ENCODE data around the gene PMFBP1. TPM values are rescaled to one million over a fixed set of nuclear protein-coding genes. Genes with fewer than 3 reads are reported as not detected.

PMFBP1 gene
- total RNA-seq, 1 experiment from 2014 or later = 2.7 TPM

DNA sequence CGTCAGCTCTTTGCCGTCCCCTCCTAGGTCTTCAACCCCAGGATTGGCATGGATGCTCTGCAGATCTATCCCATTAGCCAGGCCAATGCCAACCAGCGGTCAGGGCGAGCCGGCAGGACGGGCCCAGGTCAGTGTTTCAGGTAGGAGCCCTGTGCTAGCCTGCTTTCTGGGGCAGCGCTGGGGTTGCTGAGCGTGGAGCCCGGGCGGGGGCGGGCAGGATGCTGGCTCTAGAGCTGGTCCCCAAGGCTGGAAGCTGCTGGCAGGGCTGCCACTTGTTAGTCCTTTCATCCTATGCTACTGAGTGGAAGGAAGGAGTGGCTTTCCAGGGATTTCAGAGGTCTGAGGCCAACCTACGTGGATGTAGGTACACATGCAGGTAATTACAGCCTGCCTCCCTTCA lies 66.0 kb downstream of the PMFBP1 start:
- H3K14ac ChIP-seq (ENCODE audit: insufficient read depth, low read length) = no peak overlapping the region
- H3K4me1 Mint-ChIP-seq = no peaks in the 10 kb centered on the region
- H3K27ac ChIP-seq (ENCODE audit: insufficient read length, low read depth, low read length) = no peak overlapping the region
- no peak overlapping the region for H2BK5ac ChIP-seq (ENCODE audit: insufficient read length, low read length)
- H3K9me3 ChIP-seq (ENCODE audit: control insufficient read depth, low read depth, low read length) = no peaks in the 10 kb centered on the region
- H3K79me2 ChIP-seq (ENCODE audit: insufficient read depth, low read length) = no peaks in the 10 kb centered on the region
- no peak overlapping the region for H4K5ac ChIP-seq (ENCODE audit: insufficient read length, low read depth, low read length)
- H3K36me3 Mint-ChIP-seq (ENCODE audit: insufficient read depth in 1 of 3, low read depth in 3 of 3) = peaks cover 61 to 100% (median 99%) of the 10 kb centered on the region in 3 experiments
- H3K27ac Mint-ChIP-seq = no peak overlapping the region
- H3T11ph ChIP-seq (ENCODE audit: low read length) = no peak overlapping the region
- TF ChIP-seq, protein P1, sequence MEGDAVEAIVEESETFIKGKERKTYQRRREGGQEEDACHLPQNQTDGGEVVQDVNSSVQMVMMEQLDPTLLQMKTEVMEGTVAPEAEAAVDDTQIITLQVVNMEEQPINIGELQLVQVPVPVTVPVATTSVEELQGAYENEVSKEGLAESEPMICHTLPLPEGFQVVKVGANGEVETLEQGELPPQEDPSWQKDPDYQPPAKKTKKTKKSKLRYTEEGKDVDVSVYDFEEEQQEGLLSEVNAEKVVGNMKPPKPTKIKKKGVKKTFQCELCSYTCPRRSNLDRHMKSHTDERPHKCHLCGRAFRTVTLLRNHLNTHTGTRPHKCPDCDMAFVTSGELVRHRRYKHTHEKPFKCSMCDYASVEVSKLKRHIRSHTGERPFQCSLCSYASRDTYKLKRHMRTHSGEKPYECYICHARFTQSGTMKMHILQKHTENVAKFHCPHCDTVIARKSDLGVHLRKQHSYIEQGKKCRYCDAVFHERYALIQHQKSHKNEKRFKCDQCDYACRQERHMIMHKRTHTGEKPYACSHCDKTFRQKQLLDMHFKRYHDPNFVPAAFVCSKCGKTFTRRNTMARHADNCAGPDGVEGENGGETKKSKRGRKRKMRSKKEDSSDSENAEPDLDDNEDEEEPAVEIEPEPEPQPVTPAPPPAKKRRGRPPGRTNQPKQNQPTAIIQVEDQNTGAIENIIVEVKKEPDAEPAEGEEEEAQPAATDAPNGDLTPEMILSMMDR (conservative IDR thresholded peaks at IDR 0.05) = no peak
- H3K9ac ChIP-seq (ENCODE audit: extremely low read depth, insufficient read length, low read length) = no peak overlapping the region
- H3K79me1 ChIP-seq (ENCODE audit: insufficient read depth, low read depth, low read length, poor library complexity, severe bottlenecking) = no peaks in the 10 kb centered on the region
- WGBS (ENCODE audit: extremely low coverage, insufficient read length, low lambda C conversion rate) = no CpG with 5 or more reads among the region's 12 CpGs
- no peaks in the 10 kb centered on the region; the same call in 1 of the 2 replicates for H3K27me3 Mint-ChIP-seq (ENCODE audit: low read depth)
- no peak overlapping the region for H3K23ac ChIP-seq (ENCODE audit: insufficient read length, low read depth, low read length)
- no peaks in the 10 kb centered on the region for H3K27me3 ChIP-seq (ENCODE audit: insufficient read depth, low read length)
- H3K4me1 ChIP-seq (ENCODE audit: insufficient read depth, low read length) = no peaks in the 10 kb centered on the region
- H3K18ac ChIP-seq (ENCODE audit: insufficient read length, low read depth, low read length) = no peak overlapping the region
- H3K9me3 Mint-ChIP-seq = no peaks in the 10 kb centered on the region
- H2BK120ac ChIP-seq (ENCODE audit: low read depth, low read length, poor library complexity, severe bottlenecking) = no peak overlapping the region
- H4K8ac ChIP-seq (replicated peaks; ENCODE audit: insufficient read length, low read depth, low read length) = no peak overlapping the region
- no peak overlapping the region for H2BK12ac ChIP-seq (ENCODE audit: insufficient read length, low read depth, low read length)
- H3K4ac ChIP-seq (ENCODE audit: low read depth, low read length) = no peak overlapping the region
- no peaks in the 10 kb centered on the region for H3K23me2 ChIP-seq (ENCODE audit: insufficient read length, low read depth, low read length, poor library complexity, severe bottlenecking)
- no peak overlapping the region for H3K56ac ChIP-seq (ENCODE audit: insufficient read length, low read depth, low read length)
- no peak overlapping the region for H3K4me2 ChIP-seq (ENCODE audit: insufficient read depth, insufficient read length, low read length)
- H3K4me3 Mint-ChIP-seq = no peak overlapping the region; a peak in 1 of 5 replicates
- no peak overlapping the region for H2AK5ac ChIP-seq (ENCODE audit: insufficient read length, low read length)
- no peak overlapping the region for H2BK15ac ChIP-seq (ENCODE audit: low read depth, low read length)
- H4K91ac ChIP-seq (ENCODE audit: insufficient read length, low read depth, low read length) = no peak overlapping the region
- no peak for DNase-seq
- no peak overlapping the region for H2AFZ ChIP-seq (ENCODE audit: low read length)
- H4K20me1 ChIP-seq (ENCODE audit: control insufficient read depth, insufficient read depth, insufficient read length) = no peaks in the 10 kb centered on the region
- no peak overlapping the region for H2BK20ac ChIP-seq (ENCODE audit: low read depth, low read length, poor library complexity, severe bottlenecking)
